Stimulated activated CD8-positive, alpha-beta memory T cell treated with anti-CD3 and anti-CD28 coated beads, Interleukin-4, amount 100 ng/mL, for 1 hour (primary cell): ENCODE results near the gene SDE2.
"Not testable (repeated sequence)": the region's sequence is repeated elsewhere in the genome, so short reads cannot be mapped to it uniquely, and the experiment has no call there.

Experiments used
- DNase-seq, 2 donors: peaks; one replicate each; pipeline ENCODE4 v3.0.0-alpha.2; 2020; ENCODE audit warnings: low read depth in 2 of 2, low spot score in 1 of 2

Gene SDE2

DNA sequence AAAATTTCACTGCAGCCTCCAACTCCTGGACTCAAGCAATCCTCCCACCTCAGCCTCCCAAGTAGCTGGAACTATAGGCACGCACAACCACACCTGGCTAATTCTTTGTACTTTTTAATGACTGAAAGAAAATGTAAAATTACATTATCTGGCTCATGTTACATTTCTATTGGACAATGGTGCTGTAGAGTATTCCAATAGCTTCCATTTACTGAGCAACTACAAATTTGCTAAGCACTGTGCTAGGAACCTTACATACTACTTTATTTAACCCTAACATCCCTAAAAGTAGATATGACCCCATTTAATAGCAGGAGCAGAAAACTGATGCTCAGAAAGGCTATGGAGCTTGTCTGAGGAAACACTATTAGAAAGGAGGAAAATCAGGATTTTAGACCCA, 19.7 kb downstream of the SDE2 start:
- no peak for DNase-seq

DNA sequence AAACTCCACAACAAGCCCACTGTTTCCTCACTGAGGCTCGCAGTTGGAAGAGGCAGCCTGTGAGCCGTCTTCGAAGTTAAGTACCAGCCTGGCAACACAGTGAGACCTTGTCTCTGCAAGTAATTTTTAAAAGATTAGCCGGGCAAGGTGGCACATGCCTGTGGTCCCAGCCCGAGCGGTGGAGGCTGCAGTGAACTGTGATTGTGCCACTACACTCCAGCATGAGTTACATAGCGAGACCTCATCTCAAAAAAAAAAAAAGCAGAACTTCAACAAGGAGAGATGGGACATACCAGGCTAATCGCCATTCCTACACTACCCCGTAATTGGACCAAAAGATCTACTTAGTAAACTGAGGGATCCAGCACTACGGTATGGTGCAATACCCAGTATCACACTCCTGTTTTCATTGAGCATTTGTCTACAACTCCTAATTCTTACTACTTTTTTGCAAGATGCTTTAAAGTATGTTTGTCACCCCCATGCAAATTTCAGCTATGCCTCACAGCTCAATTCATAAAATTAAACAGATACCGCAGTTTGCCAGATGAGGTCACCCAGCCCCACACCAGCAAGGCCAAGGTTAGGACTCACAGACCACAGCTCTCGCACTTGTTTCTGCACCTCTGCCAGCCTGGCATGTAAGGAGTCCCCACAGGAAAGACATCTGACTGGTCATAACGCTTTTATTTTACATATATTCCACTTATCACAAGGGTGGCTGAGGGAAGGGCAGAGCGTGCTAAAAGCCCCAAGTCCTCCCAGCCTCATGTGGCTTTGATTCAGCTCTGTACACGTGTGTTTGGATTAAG, 21.0 kb downstream of the SDE2 start:
- DNase-seq, result no peak

- not testable (repeated sequence) for DNase-seq
Measured at GRCh38 chr1:225975146-225975545, 24.0 kb downstream of the SDE2 start.

- DNase-seq, result no peak
Measured at GRCh38 chr1:225974454-225974853, 24.7 kb downstream of the SDE2 start.

- DNase-seq, result no peak
Measured at GRCh38 chr1:225973158-225973557, 26.0 kb downstream of the SDE2 start.

DNA sequence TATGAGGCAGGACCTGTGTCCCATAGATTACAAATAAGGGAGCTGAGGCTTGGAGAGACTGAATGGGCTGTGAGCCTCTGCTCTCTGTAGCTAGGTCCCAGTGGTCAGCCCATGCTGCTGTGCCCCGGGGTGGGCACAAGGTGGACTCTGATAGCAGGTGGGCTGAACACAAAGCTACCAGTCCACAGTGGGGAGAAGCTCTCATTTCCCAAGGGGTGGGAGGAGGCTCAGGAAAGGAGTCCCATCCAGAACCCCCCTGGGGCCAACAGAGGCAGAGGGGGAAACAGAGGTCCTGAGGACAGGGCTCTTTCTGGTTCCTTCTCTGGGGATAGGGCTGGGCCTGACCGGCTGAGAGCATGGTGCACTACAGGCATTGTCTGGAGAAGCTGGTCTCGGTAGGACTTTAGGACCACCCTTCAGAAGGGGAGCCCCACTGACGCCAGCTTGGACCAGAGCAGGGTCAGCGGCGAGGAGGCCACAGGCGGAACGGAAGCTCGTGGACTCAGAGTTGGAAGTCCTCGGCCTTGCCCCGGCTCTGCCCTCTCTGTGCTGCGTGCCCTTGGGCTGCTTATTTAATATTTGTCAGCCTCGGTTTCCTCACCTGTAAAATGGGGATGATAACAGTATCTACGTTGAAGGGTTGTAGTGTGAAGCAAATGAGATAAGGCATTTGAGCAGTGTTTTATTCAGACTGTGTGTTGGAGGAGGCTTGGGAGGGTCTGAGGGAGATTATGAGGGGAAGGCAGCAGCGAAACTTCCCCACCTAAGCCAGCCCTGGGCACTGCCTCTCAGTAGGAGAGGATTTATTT, 26.6 kb downstream of the SDE2 start:
- no peak for DNase-seq

- DNase-seq, result not testable (repeated sequence)
Measured at GRCh38 chr1:225970592-225971157, 28.5 kb downstream of the SDE2 start.

GRCh38 chr1:225969751-225970150, 29.4 kb downstream of the SDE2 start:
- DNase-seq, result not testable (repeated sequence)

- DNase-seq, result no peak
Measured at GRCh38 chr1:225965231-225965630, 33.9 kb downstream of the SDE2 start.

DNA sequence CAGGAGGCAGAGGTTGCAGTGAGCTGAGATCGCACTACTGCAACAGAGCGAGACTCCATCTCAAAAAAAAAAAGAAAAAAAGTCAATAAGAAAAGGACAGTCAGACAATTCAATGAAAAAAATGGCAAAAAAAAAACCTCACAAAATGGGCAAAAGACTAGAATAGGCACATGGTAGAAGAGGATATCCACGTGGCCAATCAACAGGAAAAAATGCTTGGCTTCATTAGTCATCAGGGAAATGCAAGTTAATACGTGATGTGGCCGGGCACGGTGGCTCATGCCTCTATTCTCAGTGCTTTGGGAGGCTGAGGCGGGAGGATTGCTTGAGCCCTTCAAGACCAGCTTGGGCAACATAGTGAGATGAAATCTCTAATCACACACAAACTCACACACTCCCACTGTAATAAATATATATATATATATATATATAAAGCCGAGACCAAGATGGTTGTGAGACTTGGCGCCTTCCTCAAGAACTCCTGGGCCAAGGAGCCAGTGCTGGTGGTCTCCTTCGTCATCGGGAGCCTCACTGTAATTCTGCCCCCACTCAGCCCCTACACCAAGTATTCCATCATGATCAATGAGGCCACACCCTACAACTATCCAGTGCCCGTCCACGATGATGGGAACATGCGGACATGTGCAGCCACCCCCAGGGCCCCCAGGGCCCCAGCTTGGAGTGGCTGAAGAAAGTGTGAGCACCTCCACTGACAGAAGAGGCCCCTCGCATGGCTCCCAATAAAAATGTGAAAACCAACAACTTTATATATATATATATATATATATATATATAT, 35.2 kb downstream of the SDE2 start:
- DNase-seq, result no peak

GRCh38 chr1:225962440-225962975, 36.6 kb downstream of the SDE2 start:
- peak; percentile 22 to 35 for DNase-seq

- no peak for DNase-seq
Measured at GRCh38 chr1:225961659-225962439, 37.3 kb downstream of the SDE2 start.

DNA sequence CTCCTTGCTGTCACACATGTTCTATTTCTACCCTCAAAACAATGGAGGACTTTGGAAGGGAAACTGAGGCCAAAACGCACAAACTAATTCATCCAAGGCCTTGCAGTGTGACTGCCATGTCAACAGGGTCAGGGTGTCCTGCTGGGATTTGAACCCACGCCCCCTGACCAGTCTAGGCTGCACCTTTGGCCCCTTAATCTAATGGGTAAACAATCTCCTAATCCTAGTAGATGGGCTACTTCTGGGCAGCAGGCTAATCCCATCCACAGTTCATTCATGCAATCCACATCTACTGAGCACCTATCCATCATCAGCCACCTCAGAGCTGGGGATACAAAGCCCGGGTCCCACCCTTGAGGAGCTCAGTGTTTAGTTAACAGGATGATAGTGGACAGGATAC, 41.1 kb downstream of the SDE2 start:
- no peak for DNase-seq

GRCh38 chr1:225954753-225955152, 44.4 kb downstream of the SDE2 start:
- no peak for DNase-seq

GRCh38 chr1:225953315-225953714, 45.8 kb downstream of the SDE2 start:
- DNase-seq, result no peak

DNA sequence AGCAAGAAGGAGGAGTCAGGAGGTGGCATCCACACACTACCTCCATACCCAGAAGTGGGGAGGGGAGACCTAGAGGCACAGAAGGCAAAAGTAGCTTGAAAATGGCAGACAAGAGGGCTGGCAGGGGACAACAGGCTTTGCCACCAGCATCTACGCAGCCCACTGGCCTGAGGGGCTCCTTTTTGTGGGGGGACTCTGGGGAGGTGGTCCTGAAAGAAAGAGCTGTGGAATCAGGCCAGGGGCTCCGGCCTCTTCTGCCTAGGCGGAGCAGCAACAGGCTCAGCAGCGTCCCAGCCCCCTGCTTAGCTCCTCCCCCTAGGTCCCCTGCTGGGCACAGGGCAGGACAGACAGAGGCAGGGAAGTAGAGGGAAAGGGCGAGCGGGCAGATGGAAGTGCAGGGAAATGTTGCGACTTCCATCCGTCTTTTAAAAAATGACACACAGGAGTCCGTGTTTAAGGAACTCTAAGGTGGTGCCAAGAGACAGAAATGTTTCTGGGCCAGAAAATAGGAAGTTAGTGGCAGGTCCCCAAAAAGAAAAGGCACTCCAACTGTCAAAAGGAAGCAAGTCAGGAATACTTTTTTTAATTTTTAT, 48.1 kb downstream of the SDE2 start:
- no peak for DNase-seq

GRCh38 chr1:225949041-225949440, 50.1 kb downstream of the SDE2 start:
- DNase-seq, result no peak

GRCh38 chr1:225946803-225947202, 52.3 kb downstream of the SDE2 start:
- no peak for DNase-seq

- DNase-seq, result no peak
Measured at GRCh38 chr1:225946082-225946620, 53.0 kb downstream of the SDE2 start.
